ENCODE data around the gene EIF4A2. TPM values are rescaled to one million over a fixed set of nuclear protein-coding genes. Genes with fewer than 3 reads are reported as not detected.
"Not testable (repeated sequence)": the region's sequence is repeated elsewhere in the genome, so short reads cannot be mapped to it uniquely, and the experiment has no call there.

The EIF4A2 gene
- total RNA-seq, 1 donor from 2014 or later = 322 TPM

- Mint-ChIP-seq H3K27me3 (ENCODE audit: low read depth) (no peaks in the 10 kb centered on the region), H3K4me1 (ENCODE audit: low read depth) (peaks cover 15% of the 10 kb centered on the region), H3K36me3 (ENCODE audit: low read depth) (no peaks in the 10 kb centered on the region), H3K27ac (ENCODE audit: unreplicated experiment) (no peak overlapping the region), H3K4me3 (ENCODE audit: unreplicated experiment) (no peak overlapping the region), H3K9me3 (ENCODE audit: low read depth) (no peaks in the 10 kb centered on the region)
- DNase-seq (ENCODE audit: low spot score) = no peak
- TF ChIP-seq, protein P1, sequence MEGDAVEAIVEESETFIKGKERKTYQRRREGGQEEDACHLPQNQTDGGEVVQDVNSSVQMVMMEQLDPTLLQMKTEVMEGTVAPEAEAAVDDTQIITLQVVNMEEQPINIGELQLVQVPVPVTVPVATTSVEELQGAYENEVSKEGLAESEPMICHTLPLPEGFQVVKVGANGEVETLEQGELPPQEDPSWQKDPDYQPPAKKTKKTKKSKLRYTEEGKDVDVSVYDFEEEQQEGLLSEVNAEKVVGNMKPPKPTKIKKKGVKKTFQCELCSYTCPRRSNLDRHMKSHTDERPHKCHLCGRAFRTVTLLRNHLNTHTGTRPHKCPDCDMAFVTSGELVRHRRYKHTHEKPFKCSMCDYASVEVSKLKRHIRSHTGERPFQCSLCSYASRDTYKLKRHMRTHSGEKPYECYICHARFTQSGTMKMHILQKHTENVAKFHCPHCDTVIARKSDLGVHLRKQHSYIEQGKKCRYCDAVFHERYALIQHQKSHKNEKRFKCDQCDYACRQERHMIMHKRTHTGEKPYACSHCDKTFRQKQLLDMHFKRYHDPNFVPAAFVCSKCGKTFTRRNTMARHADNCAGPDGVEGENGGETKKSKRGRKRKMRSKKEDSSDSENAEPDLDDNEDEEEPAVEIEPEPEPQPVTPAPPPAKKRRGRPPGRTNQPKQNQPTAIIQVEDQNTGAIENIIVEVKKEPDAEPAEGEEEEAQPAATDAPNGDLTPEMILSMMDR (IDR thresholded peaks at IDR 0.05) = no peak
Measured at GRCh38 chr3:186810336-186810996, 27.1 kb downstream of the EIF4A2 start.

DNA sequence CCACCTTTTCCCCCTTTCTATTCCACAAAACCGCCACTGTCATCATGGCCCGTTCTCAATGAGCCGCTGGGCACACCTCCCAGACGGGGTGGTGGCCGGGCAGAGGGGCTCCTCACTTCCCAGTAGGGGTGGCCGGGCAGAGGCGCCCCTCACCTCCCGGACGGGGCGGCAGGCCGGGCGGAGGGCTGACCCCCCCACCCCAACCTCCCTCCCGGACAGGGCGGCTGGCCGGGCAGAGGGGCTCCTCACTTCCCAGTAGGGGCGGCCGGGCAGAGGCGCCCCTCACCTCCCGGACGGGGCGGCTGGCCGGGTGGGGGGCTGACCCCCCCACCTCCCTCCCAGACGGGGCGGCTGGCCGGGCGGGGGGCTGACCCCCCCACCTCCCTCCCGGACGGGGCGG is 27.9 kb downstream of the EIF4A2 start:
- not testable (repeated sequence) for H3K4me3 Mint-ChIP-seq (ENCODE audit: unreplicated experiment); H3K36me3 Mint-ChIP-seq (ENCODE audit: low read depth); H3K27me3 Mint-ChIP-seq (ENCODE audit: low read depth); H3K27ac Mint-ChIP-seq (ENCODE audit: unreplicated experiment); DNase-seq (ENCODE audit: low spot score); H3K9me3 Mint-ChIP-seq (ENCODE audit: low read depth)
- peaks cover 17% of the 10 kb centered on the region for H3K4me1 Mint-ChIP-seq (ENCODE audit: low read depth)

GRCh38 chr3:186814100-186814499 is 30.7 kb downstream of the EIF4A2 start:
- Mint-ChIP-seq H3K4me3 (ENCODE audit: unreplicated experiment) (no peak overlapping the region), H3K4me1 (ENCODE audit: low read depth) (peaks cover 9% of the 10 kb centered on the region), H3K9me3 (ENCODE audit: low read depth) (no peaks in the 10 kb centered on the region), H3K36me3 (ENCODE audit: low read depth) (no peaks in the 10 kb centered on the region), H3K27ac (ENCODE audit: unreplicated experiment) (no peak overlapping the region), H3K27me3 (ENCODE audit: low read depth) (no peaks in the 10 kb centered on the region)
- TF ChIP-seq, protein P1 (IDR thresholded peaks at IDR 0.05) = no peak
- DNase-seq (ENCODE audit: low spot score) = no peak

GRCh38 chr3:186815435-186815834 is 32.1 kb downstream of the EIF4A2 start:
- no peaks in the 10 kb centered on the region for H3K27me3 Mint-ChIP-seq (ENCODE audit: low read depth)
- DNase-seq (ENCODE audit: low spot score) = no peak
- TF ChIP-seq, protein P1 (IDR thresholded peaks at IDR 0.05) = no peak
- H3K4me1 Mint-ChIP-seq (ENCODE audit: low read depth) = peaks cover 9% of the 10 kb centered on the region
- no peaks in the 10 kb centered on the region for H3K9me3 Mint-ChIP-seq (ENCODE audit: low read depth)
- no peak overlapping the region for H3K27ac Mint-ChIP-seq (ENCODE audit: unreplicated experiment)
- H3K36me3 Mint-ChIP-seq (ENCODE audit: low read depth) = no peaks in the 10 kb centered on the region
- no peak overlapping the region for H3K4me3 Mint-ChIP-seq (ENCODE audit: unreplicated experiment)

- DNase-seq (ENCODE audit: low spot score) = no peak
- no peak overlapping the region for H3K27ac Mint-ChIP-seq (ENCODE audit: unreplicated experiment)
- H3K36me3 Mint-ChIP-seq (ENCODE audit: low read depth) = no peaks in the 10 kb centered on the region
- peaks cover 27% of the 10 kb centered on the region for H3K4me1 Mint-ChIP-seq (ENCODE audit: low read depth)
- H3K9me3 Mint-ChIP-seq (ENCODE audit: low read depth) = no peaks in the 10 kb centered on the region
- no peak overlapping the region for H3K4me3 Mint-ChIP-seq (ENCODE audit: unreplicated experiment)
- H3K27me3 Mint-ChIP-seq (ENCODE audit: low read depth) = no peaks in the 10 kb centered on the region
- TF ChIP-seq, protein P1 (IDR thresholded peaks at IDR 0.05) = no peak
Measured at GRCh38 chr3:186818516-186818915, 35.1 kb downstream of the EIF4A2 start.

- H3K4me3 Mint-ChIP-seq (ENCODE audit: unreplicated experiment) = no peak overlapping the region
- H3K36me3 Mint-ChIP-seq (ENCODE audit: low read depth) = no peaks in the 10 kb centered on the region
- no peak for DNase-seq (ENCODE audit: low spot score)
- TF ChIP-seq, protein P1 (IDR thresholded peaks at IDR 0.05) = no peak
- no peak overlapping the region for H3K27ac Mint-ChIP-seq (ENCODE audit: unreplicated experiment)
- peaks cover 29% of the 10 kb centered on the region for H3K4me1 Mint-ChIP-seq (ENCODE audit: low read depth)
- no peaks in the 10 kb centered on the region for H3K27me3 Mint-ChIP-seq (ENCODE audit: low read depth)
- H3K9me3 Mint-ChIP-seq (ENCODE audit: low read depth) = no peaks in the 10 kb centered on the region
Measured at GRCh38 chr3:186818956-186819355, 35.6 kb downstream of the EIF4A2 start.

Measured in chondrocyte (in vitro differentiated cells).